ENCODE data around the gene FAM237A. TPM values are rescaled to one million over a fixed set of nuclear protein-coding genes. Genes with fewer than 3 reads are reported as not detected.

FAM237A gene
- total and polyA plus RNA-seq, 9 of the 15 experiments (the other 6 are each of a cell fraction or from before 2014, with no cell fraction given): not detected

GRCh38 chr2:206642075-206643025, at the start of gene FAM237A (continued):
- TF ChIP-seq ETS1 (conservative IDR thresholded peaks at IDR 0.05; ENCODE audit: control insufficient read depth, low read depth, low read length): no peak

GRCh38 chr2:206597717-206598218, 44.5 kb upstream of the FAM237A start:
- FAIRE-seq (no peak), ATAC-seq (no peak), DNase-seq (ENCODE audit: extremely low read depth in 1 of 4, low spot score in 3 of 4) (no peak)
- POLR2A ChIA-PET: no interaction called here
- H3K4me3 ChIP-seq: no peak overlapping the region
- no peaks in the 10 kb centered on the region; a peak in 1 of 5 replicates for H3K4me1 ChIP-seq (replicated peaks in 1 of 2; ENCODE audit: control insufficient read depth in 2 of 2, insufficient read depth in 2 of 2, low read length in 2 of 2)
- BruUV-seq (replicated peaks): no TSS peak
- no peak overlapping the region for H3K27ac ChIP-seq (ENCODE audit: extremely low read depth, low read depth, low read length)
- H3K36me3 ChIP-seq (ENCODE audit: control insufficient read depth, insufficient read depth, low read length): no peaks in the 10 kb centered on the region
- H3K9me1 ChIP-seq (ENCODE audit: control insufficient read depth, insufficient read depth, low read length): no peaks in the 10 kb centered on the region
- no peaks in the 10 kb centered on the region for H4K20me1 ChIP-seq (replicated peaks; ENCODE audit: control insufficient read depth, insufficient read depth, low read length)
- intact Hi-C loops (cut with micrococcal nuclease) (no loop called here), in situ Hi-C loops (cut with MboI) (no loop called here)
- 16% methylated on average over 3 of the region's 3 CpGs for WGBS (ENCODE audit: insufficient coverage, low coverage, missing lambda C conversion rate)
- H3K27me3 ChIP-seq (ENCODE audit: control insufficient read depth in 2 of 2, insufficient read depth in 2 of 2, low read length in 2 of 2): no peaks in the 10 kb centered on the region
- H3K79me2 ChIP-seq (ENCODE audit: control insufficient read depth, insufficient read depth, low read length): no peaks in the 10 kb centered on the region
- H3K4me2 ChIP-seq (ENCODE audit: insufficient read depth, low read length): no peak overlapping the region
- H3K9ac ChIP-seq (ENCODE audit: insufficient read depth in 1 of 2, low read depth in 2 of 2, low read length in 2 of 2): no peak overlapping the region
- CTCF ChIA-PET (ENCODE audit: low intra/inter-chr PET ratio): no interaction called here
- H2AFZ ChIP-seq (ENCODE audit: low read depth, low read length): no peak overlapping the region
- H3K9me3 ChIP-seq (replicated peaks; ENCODE audit: control insufficient read depth, insufficient read depth, low read depth, low read length): no peaks in the 10 kb centered on the region
- TF ChIP-seq KAT8 (IDR thresholded peaks at IDR 0.05; ENCODE audit: low read depth) (no peak), ETS2 (tag; IDR thresholded peaks at IDR 0.05; ENCODE audit: borderline replicate concordance, poor library complexity, severe bottlenecking) (no peak), CREB3 (tag; conservative IDR thresholded peaks at IDR 0.05; ENCODE audit: low read depth) (no peak), NR1H2 (CRISPR knock-in tag; IDR thresholded peaks at IDR 0.05) (no peak), TARDBP (IDR thresholded peaks at IDR 0.05) (no peak), JUN (IDR thresholded peaks at IDR 0.05; ENCODE audit: borderline replicate concordance, low read depth, low read length) (no peak), JUN (CRISPR knock-in tag; IDR thresholded peaks at IDR 0.05; ENCODE audit: borderline replicate concordance) (no peak), ZNF408 (CRISPR knock-in tag; IDR thresholded peaks at IDR 0.05; ENCODE audit: low read depth) (no peak), GABPB2 (CRISPR knock-in tag; conservative IDR thresholded peaks at IDR 0.05) (no peak), ZMIZ1 (IDR thresholded peaks at IDR 0.05; ENCODE audit: low read depth in 2 of 2, low read length in 2 of 2) (no peak)
